Urothelium cell line (cell line): Measurements from ENCODE around the gene KIAA1671.
"Not testable (repeated sequence)": the region's sequence is repeated elsewhere in the genome, so short reads cannot be mapped to it uniquely, and the experiment has no call there.

Source experiments
- DNase-seq: peaks from one replicate; pipeline ENCODE4 v3.0.0; 2011; ENCODE audit warnings: low spot score, mixed read lengths
- FAIRE-seq: peaks from 2 replicates; lab custom pipeline; 2011; peaks lifted over from hg19 to GRCh38; lab: Jason Lieb, UNC

Gene KIAA1671

GRCh38 chr22:25178869-25179631, 226.5 kb downstream of the KIAA1671 start:
- FAIRE-seq, result peak; percentile 92
- not testable (repeated sequence) for DNase-seq

- DNase-seq (no peak), FAIRE-seq (peak; percentile 81)
Measured at GRCh38 chr22:25182131-25183110, 229.9 kb downstream of the KIAA1671 start.

GRCh38 chr22:25183949-25184619, 231.6 kb downstream of the KIAA1671 start:
- FAIRE-seq, result peak; percentile 74
- DNase-seq, result no peak

- no peak for DNase-seq
- no peak for FAIRE-seq
Measured at GRCh38 chr22:25186140-25186539, 233.6 kb downstream of the KIAA1671 start.

GRCh38 chr22:25187469-25187868, 235.0 kb downstream of the KIAA1671 start:
- no peak for DNase-seq
- no peak for FAIRE-seq

GRCh38 chr22:25192406-25192805, 239.9 kb downstream of the KIAA1671 start:
- FAIRE-seq (no peak), DNase-seq (no peak)

GRCh38 chr22:25193130-25193529, 240.6 kb downstream of the KIAA1671 start:
- FAIRE-seq (peak; percentile 87), DNase-seq (no peak)

GRCh38 chr22:25193548-25193947, 241.0 kb downstream of the KIAA1671 start:
- DNase-seq (peak; percentile 65), FAIRE-seq (no peak)

GRCh38 chr22:25196326-25196725, 243.8 kb downstream of the KIAA1671 start:
- no peak for DNase-seq
- no peak for FAIRE-seq

- FAIRE-seq, result no peak
Measured at GRCh38 chr22:25197340-25197739, 244.8 kb downstream of the KIAA1671 start.

GRCh38 chr22:25199731-25200520, 247.4 kb downstream of the KIAA1671 start, which contains the start of gene CRYBB3:
TSS of gene CRYBB3 (plus strand) at chr22:25199858. CDS start at chr22:25201397, 1,539 bp downstream.
- no peak for DNase-seq
- FAIRE-seq, result peak; percentile 96

More at GRCh38 chr22:25197340-25197739, 244.8 kb downstream of the KIAA1671 start:
- DNase-seq, result no peak

- DNase-seq, result no peak
- peak; percentile 72 for FAIRE-seq
Measured at GRCh38 chr22:25200967-25201366, 248.5 kb downstream of the KIAA1671 start.

GRCh38 chr22:25201557-25202273, 249.2 kb downstream of the KIAA1671 start:
- no peak for DNase-seq
- FAIRE-seq, result peak; percentile 27

- DNase-seq, result peak; percentile 92
- peak; percentile 98 for FAIRE-seq
Measured at GRCh38 chr22:25202290-25202921, 249.9 kb downstream of the KIAA1671 start.

GRCh38 chr22:25203082-25203481, 250.6 kb downstream of the KIAA1671 start:
- FAIRE-seq (peak; percentile 68), DNase-seq (no peak)

GRCh38 chr22:25204547-25204946, 252.0 kb downstream of the KIAA1671 start:
- not testable (repeated sequence) for DNase-seq
- peak; percentile 69 for FAIRE-seq

- DNase-seq (no peak), FAIRE-seq (peak; percentile 74)
Measured at GRCh38 chr22:25205847-25206246, 253.3 kb downstream of the KIAA1671 start.

GRCh38 chr22:25206998-25207397, 254.5 kb downstream of the KIAA1671 start:
- DNase-seq (no peak), FAIRE-seq (no peak)
